Measurements from ENCODE around the gene EHD3. TPM values are rescaled to one million over a fixed set of nuclear protein-coding genes. Genes with fewer than 3 reads are reported as not detected.

The EHD3 gene
- total RNA-seq, 2 donors from 2014 or later = 35.8 to 61.6 TPM

DNA sequence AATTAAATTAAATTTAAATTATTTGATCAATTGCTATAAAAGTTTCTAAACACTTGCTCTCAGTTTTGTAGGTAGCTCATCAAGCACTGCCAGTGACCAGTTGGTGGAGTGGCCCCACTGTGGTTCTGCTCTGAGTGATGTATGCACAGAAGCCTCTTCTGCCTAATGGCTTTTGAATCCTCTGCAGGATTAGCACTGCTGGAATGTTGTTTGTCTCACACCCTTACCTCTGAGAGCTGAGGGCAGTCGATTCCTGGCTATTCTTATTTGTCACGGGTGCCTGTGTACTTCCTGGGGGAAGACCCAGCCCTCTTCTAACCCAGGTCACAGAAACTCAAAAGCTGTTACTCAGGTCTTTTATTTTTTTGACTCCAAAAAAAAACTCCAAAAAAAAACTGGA is 26.2 kb upstream of the EHD3 start:
- Histone ChIP-seq H3K27me3 (replicated peaks; ENCODE audit: insufficient read depth) (no peaks in the 10 kb centered on the region), H3K36me3 (no peaks in the 10 kb centered on the region), H3K27ac (no peak overlapping the region), H3K4me3 (no peak overlapping the region), H3K4me1 (ENCODE audit: control insufficient read depth in 1 of 2, low read depth in 2 of 2) (no peaks in the 10 kb centered on the region), H3K9me3 (no peaks in the 10 kb centered on the region)
- no peak for ATAC-seq (ENCODE audit: insufficient number of reproducible peaks, low FRiP score, low read depth)
- DNase-seq (ENCODE audit: low spot score) = no peak
- no peak for TF ChIP-seq CTCF (IDR thresholded peaks at IDR 0.05)

DNA sequence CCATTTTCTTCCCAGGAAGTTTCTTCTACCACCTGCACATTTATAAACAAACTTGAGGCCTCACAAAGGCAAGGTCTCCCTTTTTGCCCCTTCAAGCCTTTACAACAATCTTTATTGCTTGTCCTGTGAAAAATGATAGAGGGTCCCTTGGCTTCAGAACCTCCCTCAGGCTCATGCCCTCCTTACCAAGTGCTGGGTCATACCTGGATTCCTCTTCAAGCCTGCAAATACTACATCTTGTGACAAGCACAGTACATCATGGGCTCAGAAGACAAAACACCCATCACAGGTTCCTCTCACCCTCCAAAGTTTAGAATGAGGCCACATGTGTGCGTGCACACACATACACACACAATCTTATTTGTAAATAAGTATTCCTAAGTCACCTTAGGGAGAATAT is 25.7 kb upstream of the EHD3 start:
- no peaks in the 10 kb centered on the region for H3K36me3 ChIP-seq
- no peaks in the 10 kb centered on the region for H3K27me3 ChIP-seq (replicated peaks; ENCODE audit: insufficient read depth)
- TF ChIP-seq CTCF (IDR thresholded peaks at IDR 0.05) = no peak
- no peaks in the 10 kb centered on the region for H3K9me3 ChIP-seq
- ATAC-seq (ENCODE audit: insufficient number of reproducible peaks, low FRiP score, low read depth) = no peak
- no peak overlapping the region for H3K27ac ChIP-seq
- no peak overlapping the region for H3K4me3 ChIP-seq
- H3K4me1 ChIP-seq (ENCODE audit: control insufficient read depth in 1 of 2, low read depth in 2 of 2) = no peaks in the 10 kb centered on the region
- no peak for DNase-seq (ENCODE audit: low spot score)

GRCh38 chr2:31212659-31213600 is 21.0 kb upstream of the EHD3 start:
- Histone ChIP-seq H3K27ac (no peak overlapping the region), H3K4me3 (no peak overlapping the region), H3K9me3 (no peaks in the 10 kb centered on the region), H3K4me1 (ENCODE audit: control insufficient read depth in 1 of 2, low read depth in 2 of 2) (no peaks in the 10 kb centered on the region), H3K36me3 (no peaks in the 10 kb centered on the region), H3K27me3 (replicated peaks; ENCODE audit: insufficient read depth) (no peaks in the 10 kb centered on the region)
- DNase-seq (ENCODE audit: low spot score) = no peak
- no peak for TF ChIP-seq CTCF (IDR thresholded peaks at IDR 0.05)
- ATAC-seq (ENCODE audit: insufficient number of reproducible peaks, low FRiP score, low read depth) = no peak

- no peak for TF ChIP-seq CTCF (IDR thresholded peaks at IDR 0.05)
- ATAC-seq (ENCODE audit: insufficient number of reproducible peaks, low FRiP score, low read depth) (no peak), DNase-seq (ENCODE audit: low spot score) (no peak)
- no peak overlapping the region for H3K27ac ChIP-seq
- H3K36me3 ChIP-seq = no peaks in the 10 kb centered on the region
- H3K4me3 ChIP-seq = no peak overlapping the region
- no peaks in the 10 kb centered on the region for H3K4me1 ChIP-seq (ENCODE audit: control insufficient read depth in 1 of 2, low read depth in 2 of 2)
- H3K9me3 ChIP-seq = no peaks in the 10 kb centered on the region
- H3K27me3 ChIP-seq (replicated peaks; ENCODE audit: insufficient read depth) = no peaks in the 10 kb centered on the region
Measured at GRCh38 chr2:31213601-31214443, 20.1 kb upstream of the EHD3 start.

GRCh38 chr2:31214444-31214915 is 19.5 kb upstream of the EHD3 start:
- DNase-seq (ENCODE audit: low spot score) (no peak), ATAC-seq (ENCODE audit: insufficient number of reproducible peaks, low FRiP score, low read depth) (no peak)
- Histone ChIP-seq H3K4me1 (ENCODE audit: control insufficient read depth in 1 of 2, low read depth in 2 of 2) (no peaks in the 10 kb centered on the region), H3K36me3 (no peaks in the 10 kb centered on the region), H3K4me3 (no peak overlapping the region), H3K9me3 (no peaks in the 10 kb centered on the region), H3K27me3 (replicated peaks; ENCODE audit: insufficient read depth) (no peaks in the 10 kb centered on the region), H3K27ac (no peak overlapping the region)
- TF ChIP-seq CTCF (IDR thresholded peaks at IDR 0.05) = no peak
